Peyer's patch (tissue), 4 donors: ENCODE data around the gene UBE2V1.

Experiments used
- POLR2A ChIP-seq, 2 donors: fragments of 450-650 bp; IDR thresholded peaks; one replicate each; pipeline ENCODE4 v1.5.1; 2017; ENCODE audit warnings: antibody characterized with exemption in 2 of 2, mild to moderate bottlenecking in 2 of 2, moderate library complexity in 2 of 2
- TF ChIP-seq, protein P1 (sequence below), 6 experiments: fragments of 450-650 bp in 4 of 6; fragments of 200-600 bp in 2 of 6; sonication (generic) in 1 of 6; IDR thresholded peaks; one replicate each; pipeline ENCODE4 v1.5.1; 2017 to 2019; ENCODE audit warnings: antibody characterized with exemption in 6 of 6, mild to moderate bottlenecking in 3 of 6, moderate library complexity in 1 of 6

DNA sequence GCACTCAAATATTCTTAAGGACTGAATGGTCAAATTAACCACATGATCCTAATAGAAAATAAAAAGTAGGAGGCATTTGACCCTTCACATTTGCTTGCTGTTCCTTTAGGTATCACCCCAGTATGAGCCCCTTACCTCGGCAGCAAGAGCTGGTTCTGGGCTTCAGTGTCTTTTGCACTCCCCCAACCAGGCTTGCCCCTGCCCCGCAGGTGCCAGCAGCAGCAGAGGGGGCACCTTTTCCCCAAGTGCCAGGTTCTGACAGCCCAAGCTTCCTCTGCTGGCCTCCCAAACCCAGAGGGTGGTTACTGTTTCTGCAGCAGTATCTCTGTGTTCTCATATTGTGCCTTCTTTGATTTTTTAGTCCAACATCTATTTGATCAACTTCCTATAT, 23.2 kb downstream of the UBE2V1 start:
- TF ChIP-seq, protein P1, sequence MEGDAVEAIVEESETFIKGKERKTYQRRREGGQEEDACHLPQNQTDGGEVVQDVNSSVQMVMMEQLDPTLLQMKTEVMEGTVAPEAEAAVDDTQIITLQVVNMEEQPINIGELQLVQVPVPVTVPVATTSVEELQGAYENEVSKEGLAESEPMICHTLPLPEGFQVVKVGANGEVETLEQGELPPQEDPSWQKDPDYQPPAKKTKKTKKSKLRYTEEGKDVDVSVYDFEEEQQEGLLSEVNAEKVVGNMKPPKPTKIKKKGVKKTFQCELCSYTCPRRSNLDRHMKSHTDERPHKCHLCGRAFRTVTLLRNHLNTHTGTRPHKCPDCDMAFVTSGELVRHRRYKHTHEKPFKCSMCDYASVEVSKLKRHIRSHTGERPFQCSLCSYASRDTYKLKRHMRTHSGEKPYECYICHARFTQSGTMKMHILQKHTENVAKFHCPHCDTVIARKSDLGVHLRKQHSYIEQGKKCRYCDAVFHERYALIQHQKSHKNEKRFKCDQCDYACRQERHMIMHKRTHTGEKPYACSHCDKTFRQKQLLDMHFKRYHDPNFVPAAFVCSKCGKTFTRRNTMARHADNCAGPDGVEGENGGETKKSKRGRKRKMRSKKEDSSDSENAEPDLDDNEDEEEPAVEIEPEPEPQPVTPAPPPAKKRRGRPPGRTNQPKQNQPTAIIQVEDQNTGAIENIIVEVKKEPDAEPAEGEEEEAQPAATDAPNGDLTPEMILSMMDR (IDR thresholded peaks at IDR 0.05), result no peak
- no peak for TF ChIP-seq POLR2A (IDR thresholded peaks at IDR 0.05)
